Measurements from ENCODE around the gene AIFM3. TPM values are rescaled to one million over a fixed set of nuclear protein-coding genes. Genes with fewer than 3 reads are reported as not detected.

The AIFM3 gene
- total RNA-seq, 1 donor from 2014 or later: 1.8 TPM

DNA sequence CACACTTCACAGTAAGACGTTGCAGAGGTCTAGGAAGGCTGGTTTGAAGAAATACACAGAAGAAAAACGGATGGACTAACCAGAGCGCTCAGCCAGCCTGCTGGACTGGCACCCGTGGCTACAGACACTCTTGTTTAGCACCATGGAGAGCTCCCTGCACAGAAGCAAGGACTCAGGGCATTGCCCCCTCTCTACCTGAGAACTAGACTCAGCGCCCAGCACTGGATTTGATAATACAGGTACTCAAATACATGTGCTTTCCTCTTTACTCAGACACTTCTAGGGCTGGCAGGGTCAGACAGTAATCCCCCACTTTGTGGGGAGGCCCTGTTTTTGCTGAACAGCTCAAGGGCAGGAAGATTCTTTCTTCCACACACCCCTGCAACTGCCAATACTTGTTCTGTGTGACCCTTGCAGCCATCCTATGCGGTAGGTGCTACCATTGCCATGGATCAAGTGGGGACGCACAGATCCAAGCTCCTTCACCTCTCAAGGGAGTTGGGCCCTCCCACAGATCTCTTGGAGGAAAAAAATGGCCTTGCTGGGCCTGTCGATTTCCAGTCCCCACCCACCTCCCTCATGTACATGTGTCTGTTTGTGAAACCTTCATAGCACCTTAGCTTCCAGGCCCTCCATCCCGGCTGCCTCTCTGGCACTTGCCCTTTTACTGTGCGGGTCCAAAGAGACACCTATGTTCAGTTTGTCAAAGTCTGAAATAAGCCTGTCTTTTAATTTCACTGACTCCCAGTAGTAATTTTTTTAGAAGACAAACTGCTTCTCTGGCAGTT, 42.8 kb downstream of the AIFM3 start:
- H3K9me3 Mint-ChIP-seq (ENCODE audit: low read depth): no peaks in the 10 kb centered on the region
- peak; percentile 54 for DNase-seq (ENCODE audit: low spot score, unreplicated experiment)
- no peaks in the 10 kb centered on the region for H3K27me3 Mint-ChIP-seq
- H3K27ac Mint-ChIP-seq: peak overlapping the region; percentile 59
- no peaks in the 10 kb centered on the region for H3K36me3 Mint-ChIP-seq (ENCODE audit: insufficient read depth)
- H3K4me1 Mint-ChIP-seq (ENCODE audit: low read depth): peaks cover 7% of the 10 kb centered on the region
- TF ChIP-seq CTCF (IDR thresholded peaks at IDR 0.05; ENCODE audit: unreplicated experiment): no peak
- H3K4me3 Mint-ChIP-seq (ENCODE audit: low read depth): no peak overlapping the region

- H3K27me3 Mint-ChIP-seq: no peaks in the 10 kb centered on the region
- no peaks in the 10 kb centered on the region for H3K36me3 Mint-ChIP-seq (ENCODE audit: insufficient read depth)
- H3K27ac Mint-ChIP-seq: no peak overlapping the region
- H3K9me3 Mint-ChIP-seq (ENCODE audit: low read depth): no peaks in the 10 kb centered on the region
- no peak for TF ChIP-seq CTCF (IDR thresholded peaks at IDR 0.05; ENCODE audit: unreplicated experiment)
- no peak overlapping the region for H3K4me3 Mint-ChIP-seq (ENCODE audit: low read depth)
- DNase-seq (ENCODE audit: low spot score, unreplicated experiment): no peak
- peaks cover 11% of the 10 kb centered on the region for H3K4me1 Mint-ChIP-seq (ENCODE audit: low read depth)
These were observed 43.5 kb downstream of the AIFM3 start for GRCh38 chr22:21010426-21011113.

- DNase-seq (ENCODE audit: low spot score, unreplicated experiment): no peak
These were observed 45.7 kb downstream of the AIFM3 start for GRCh38 chr22:21012446-21013407.

GRCh38 chr22:21013657-21014201, 46.7 kb downstream of the AIFM3 start:
- DNase-seq (ENCODE audit: low spot score, unreplicated experiment): no peak
- Mint-ChIP-seq H3K27me3 (no peaks in the 10 kb centered on the region), H3K4me1 (ENCODE audit: low read depth) (peaks cover 14% of the 10 kb centered on the region), H3K36me3 (ENCODE audit: insufficient read depth) (no peaks in the 10 kb centered on the region), H3K4me3 (ENCODE audit: low read depth) (peak overlapping the region; percentile 72), H3K27ac (peak overlapping the region; percentile 95), H3K9me3 (ENCODE audit: low read depth) (no peaks in the 10 kb centered on the region)
- no peak for TF ChIP-seq CTCF (IDR thresholded peaks at IDR 0.05; ENCODE audit: unreplicated experiment)

More at GRCh38 chr22:21012446-21013407, 45.7 kb downstream of the AIFM3 start:
- Mint-ChIP-seq H3K4me3 (ENCODE audit: low read depth) (peak overlapping the region; percentile 72), H3K36me3 (ENCODE audit: insufficient read depth) (no peaks in the 10 kb centered on the region), H3K9me3 (ENCODE audit: low read depth) (no peaks in the 10 kb centered on the region), H3K27me3 (no peaks in the 10 kb centered on the region), H3K27ac (no peak overlapping the region), H3K4me1 (ENCODE audit: low read depth) (peaks cover 14% of the 10 kb centered on the region)
- TF ChIP-seq CTCF (IDR thresholded peaks at IDR 0.05; ENCODE audit: unreplicated experiment): no peak
